ENCODE measurements around the gene MUC13.
"Not testable (repeated sequence)": the region's sequence is repeated elsewhere in the genome, so short reads cannot be mapped to it uniquely, and the experiment has no call there.

Gene MUC13

GRCh38 chr3:124964387-124964786 is 29.8 kb upstream of the MUC13 start:
- DNase-seq (ENCODE audit: low spot score) = no peak
- no peaks in the 10 kb centered on the region for H3K9me3 Mint-ChIP-seq
- H3K27ac Mint-ChIP-seq = no peak overlapping the region
- H3K27me3 Mint-ChIP-seq (ENCODE audit: low read depth) = peaks cover 13% of the 10 kb centered on the region
- H3K36me3 Mint-ChIP-seq (ENCODE audit: low read depth) = peaks cover 5% of the 10 kb centered on the region
- H3K4me3 Mint-ChIP-seq = no peak overlapping the region
- H3K4me1 Mint-ChIP-seq (ENCODE audit: low read depth) = no peaks in the 10 kb centered on the region

GRCh38 chr3:124963755-124964154 is 29.2 kb upstream of the MUC13 start:
- H3K36me3 Mint-ChIP-seq (ENCODE audit: low read depth) = peaks cover 3% of the 10 kb centered on the region
- no peaks in the 10 kb centered on the region for H3K4me1 Mint-ChIP-seq (ENCODE audit: low read depth)
- H3K9me3 Mint-ChIP-seq = no peaks in the 10 kb centered on the region
- H3K27ac Mint-ChIP-seq = no peak overlapping the region
- H3K4me3 Mint-ChIP-seq = no peak overlapping the region
- DNase-seq (ENCODE audit: low spot score) = no peak
- peaks cover 13% of the 10 kb centered on the region for H3K27me3 Mint-ChIP-seq (ENCODE audit: low read depth)

- Mint-ChIP-seq H3K4me1 (ENCODE audit: low read depth) (no peaks in the 10 kb centered on the region), H3K27me3 (ENCODE audit: low read depth) (peaks cover 16% of the 10 kb centered on the region), H3K9me3 (no peaks in the 10 kb centered on the region), H3K36me3 (ENCODE audit: low read depth) (no peaks in the 10 kb centered on the region), H3K27ac (no peak overlapping the region), H3K4me3 (no peak overlapping the region)
- no peak for DNase-seq (ENCODE audit: low spot score)
Measured at GRCh38 chr3:124962403-124962940, 27.9 kb upstream of the MUC13 start.

GRCh38 chr3:124960698-124961097 is 26.1 kb upstream of the MUC13 start:
- DNase-seq (ENCODE audit: low spot score) = no peak
- H3K27ac Mint-ChIP-seq = no peak overlapping the region
- no peaks in the 10 kb centered on the region for H3K36me3 Mint-ChIP-seq (ENCODE audit: low read depth)
- H3K4me1 Mint-ChIP-seq (ENCODE audit: low read depth) = no peaks in the 10 kb centered on the region
- peaks cover 20% of the 10 kb centered on the region for H3K27me3 Mint-ChIP-seq (ENCODE audit: low read depth)
- H3K9me3 Mint-ChIP-seq = no peaks in the 10 kb centered on the region
- no peak overlapping the region for H3K4me3 Mint-ChIP-seq

- no peaks in the 10 kb centered on the region for H3K4me1 Mint-ChIP-seq (ENCODE audit: low read depth)
- H3K9me3 Mint-ChIP-seq = no peaks in the 10 kb centered on the region
- H3K36me3 Mint-ChIP-seq (ENCODE audit: low read depth) = no peaks in the 10 kb centered on the region
- peaks cover 25% of the 10 kb centered on the region for H3K27me3 Mint-ChIP-seq (ENCODE audit: low read depth)
- H3K4me3 Mint-ChIP-seq = no peak overlapping the region
- no peak overlapping the region for H3K27ac Mint-ChIP-seq
- DNase-seq (ENCODE audit: low spot score) = no peak
Measured at GRCh38 chr3:124960105-124960504, 25.6 kb upstream of the MUC13 start.

- not testable (repeated sequence) for H3K27ac Mint-ChIP-seq; DNase-seq (ENCODE audit: low spot score); H3K4me3 Mint-ChIP-seq
Measured at GRCh38 chr3:124957951-124958350, 23.4 kb upstream of the MUC13 start.

GRCh38 chr3:124952282-124952855 is 17.8 kb upstream of the MUC13 start:
- H3K27ac Mint-ChIP-seq = no peak overlapping the region
- no peaks in the 10 kb centered on the region for H3K9me3 Mint-ChIP-seq
- DNase-seq (ENCODE audit: low spot score) = no peak
- no peak overlapping the region for H3K4me3 Mint-ChIP-seq
- H3K36me3 Mint-ChIP-seq (ENCODE audit: low read depth) = no peaks in the 10 kb centered on the region
- H3K27me3 Mint-ChIP-seq (ENCODE audit: low read depth) = peaks cover 43% of the 10 kb centered on the region
- no peaks in the 10 kb centered on the region for H3K4me1 Mint-ChIP-seq (ENCODE audit: low read depth)

More at GRCh38 chr3:124957951-124958350, 23.4 kb upstream of the MUC13 start:
- H3K4me1 Mint-ChIP-seq (ENCODE audit: low read depth); H3K36me3 Mint-ChIP-seq (ENCODE audit: low read depth); H3K9me3 Mint-ChIP-seq: not testable (repeated sequence)
- peaks cover 38% of the 10 kb centered on the region for H3K27me3 Mint-ChIP-seq (ENCODE audit: low read depth)

GRCh38 chr3:124951511-124952281 is 17.1 kb upstream of the MUC13 start:
- Mint-ChIP-seq H3K27me3 (ENCODE audit: low read depth) (peaks cover 40% of the 10 kb centered on the region), H3K4me1 (ENCODE audit: low read depth) (no peaks in the 10 kb centered on the region), H3K9me3 (no peaks in the 10 kb centered on the region), H3K27ac (no peak overlapping the region), H3K4me3 (no peak overlapping the region), H3K36me3 (ENCODE audit: low read depth) (no peaks in the 10 kb centered on the region)
- DNase-seq (ENCODE audit: low spot score) = no peak

- Mint-ChIP-seq H3K27me3 (ENCODE audit: low read depth) (peaks cover 36% of the 10 kb centered on the region), H3K4me3 (no peak overlapping the region), H3K27ac (no peak overlapping the region), H3K9me3 (no peaks in the 10 kb centered on the region), H3K36me3 (ENCODE audit: low read depth) (no peaks in the 10 kb centered on the region), H3K4me1 (ENCODE audit: low read depth) (no peaks in the 10 kb centered on the region)
- DNase-seq (ENCODE audit: low spot score) = no peak
Measured at GRCh38 chr3:124950026-124950425, 15.5 kb upstream of the MUC13 start.

- H3K4me1 Mint-ChIP-seq (ENCODE audit: low read depth) = no peaks in the 10 kb centered on the region
- no peaks in the 10 kb centered on the region for H3K9me3 Mint-ChIP-seq
- no peak overlapping the region for H3K4me3 Mint-ChIP-seq
- no peaks in the 10 kb centered on the region for H3K36me3 Mint-ChIP-seq (ENCODE audit: low read depth)
- H3K27ac Mint-ChIP-seq = no peak overlapping the region
- no peak for DNase-seq (ENCODE audit: low spot score)
- H3K27me3 Mint-ChIP-seq (ENCODE audit: low read depth) = peaks cover 18% of the 10 kb centered on the region
Measured at GRCh38 chr3:124942613-124943012, 8.1 kb upstream of the MUC13 start.

GRCh38 chr3:124941771-124942170 is 7.2 kb upstream of the MUC13 start:
- H3K27me3 Mint-ChIP-seq (ENCODE audit: low read depth) = peaks cover 23% of the 10 kb centered on the region

GRCh38 chr3:124939661-124940060 is 5.1 kb upstream of the MUC13 start:
- DNase-seq (ENCODE audit: low spot score) = no peak
- Mint-ChIP-seq H3K36me3 (ENCODE audit: low read depth) (no peaks in the 10 kb centered on the region), H3K4me1 (ENCODE audit: low read depth) (no peaks in the 10 kb centered on the region), H3K4me3 (no peak overlapping the region), H3K9me3 (no peaks in the 10 kb centered on the region), H3K27me3 (ENCODE audit: low read depth) (peaks cover 21% of the 10 kb centered on the region), H3K27ac (no peak overlapping the region)

More at GRCh38 chr3:124941771-124942170, 7.2 kb upstream of the MUC13 start:
- Mint-ChIP-seq H3K4me1 (ENCODE audit: low read depth) (no peaks in the 10 kb centered on the region), H3K36me3 (ENCODE audit: low read depth) (no peaks in the 10 kb centered on the region), H3K9me3 (no peaks in the 10 kb centered on the region), H3K4me3 (no peak overlapping the region), H3K27ac (no peak overlapping the region)
- DNase-seq (ENCODE audit: low spot score) = no peak

GRCh38 chr3:124938896-124939295 is 4.3 kb upstream of the MUC13 start:
- no peaks in the 10 kb centered on the region for H3K4me1 Mint-ChIP-seq (ENCODE audit: low read depth)
- DNase-seq (ENCODE audit: low spot score) = no peak
- H3K27ac Mint-ChIP-seq = no peak overlapping the region
- no peaks in the 10 kb centered on the region for H3K9me3 Mint-ChIP-seq
- H3K36me3 Mint-ChIP-seq (ENCODE audit: low read depth) = no peaks in the 10 kb centered on the region
- no peak overlapping the region for H3K4me3 Mint-ChIP-seq
- peaks cover 20% of the 10 kb centered on the region for H3K27me3 Mint-ChIP-seq (ENCODE audit: low read depth)

GRCh38 chr3:124937049-124937448 is 2.5 kb upstream of the MUC13 start:
- Mint-ChIP-seq H3K27me3 (ENCODE audit: low read depth) (peaks cover 31% of the 10 kb centered on the region), H3K27ac (no peak overlapping the region), H3K4me3 (no peak overlapping the region), H3K4me1 (ENCODE audit: low read depth) (no peaks in the 10 kb centered on the region), H3K36me3 (ENCODE audit: low read depth) (no peaks in the 10 kb centered on the region), H3K9me3 (no peaks in the 10 kb centered on the region)
- DNase-seq (ENCODE audit: low spot score) = no peak
